HTR-8/SVneo (cell line): ENCODE results near the gene LRMDA.

Source experiments
- DNase-seq: peaks from one replicate; pipeline ENCODE4 v3.0.0; 2011; ENCODE audit warnings: low spot score, mixed read lengths; ENCODE audit not compliant: insufficient read length
- FAIRE-seq: peaks from 2 replicates; lab custom pipeline; 2011; peaks lifted over from hg19 to GRCh38; lab: Jason Lieb, UNC

Gene LRMDA

GRCh38 chr10:75468612-75469005, 37.2 kb downstream of the LRMDA start:
- DNase-seq (no peak), FAIRE-seq (no peak)

- DNase-seq (peak; percentile 88), FAIRE-seq (peak; percentile 91)
Observed at GRCh38 chr10:75469006-75469616, 37.7 kb downstream of the LRMDA start.

- FAIRE-seq = no peak
- DNase-seq = no peak
Observed at GRCh38 chr10:75470901-75471300, 39.5 kb downstream of the LRMDA start.

- FAIRE-seq (no peak), DNase-seq (no peak)
Observed at GRCh38 chr10:75472685-75473084, 41.3 kb downstream of the LRMDA start.

GRCh38 chr10:75474106-75474505, 42.7 kb downstream of the LRMDA start:
- FAIRE-seq = no peak

GRCh38 chr10:75475460-75476182, 44.2 kb downstream of the LRMDA start:
- FAIRE-seq (no peak), DNase-seq (no peak)

More at GRCh38 chr10:75474106-75474505, 42.7 kb downstream of the LRMDA start:
- no peak for DNase-seq

- FAIRE-seq (no peak), DNase-seq (no peak)
Observed at GRCh38 chr10:75476569-75476968, 45.1 kb downstream of the LRMDA start.

- FAIRE-seq (no peak), DNase-seq (no peak)
Observed at GRCh38 chr10:75476985-75477384, 45.6 kb downstream of the LRMDA start.

GRCh38 chr10:75477680-75478079, 46.3 kb downstream of the LRMDA start:
- DNase-seq (no peak), FAIRE-seq (no peak)

GRCh38 chr10:75480374-75480773, 49.0 kb downstream of the LRMDA start:
- no peak for DNase-seq
- FAIRE-seq = no peak

GRCh38 chr10:75483188-75483587, 51.8 kb downstream of the LRMDA start:
- DNase-seq (no peak), FAIRE-seq (no peak)

GRCh38 chr10:75484717-75485116, 53.3 kb downstream of the LRMDA start:
- DNase-seq (no peak), FAIRE-seq (no peak)

- DNase-seq = no peak
- FAIRE-seq = no peak
Observed at GRCh38 chr10:75486591-75486990, 55.2 kb downstream of the LRMDA start.

GRCh38 chr10:75487087-75487754, 55.8 kb downstream of the LRMDA start:
- DNase-seq = no peak

GRCh38 chr10:75487755-75488125, 56.3 kb downstream of the LRMDA start:
- DNase-seq = no peak
- no peak for FAIRE-seq

More at GRCh38 chr10:75487087-75487754, 55.8 kb downstream of the LRMDA start:
- FAIRE-seq = no peak

- no peak for FAIRE-seq
- no peak for DNase-seq
Observed at GRCh38 chr10:75492173-75492925, 60.9 kb downstream of the LRMDA start.

- DNase-seq (no peak), FAIRE-seq (no peak)
Observed at GRCh38 chr10:75493464-75493863, 62.0 kb downstream of the LRMDA start.

- FAIRE-seq (no peak), DNase-seq (no peak)
Observed at GRCh38 chr10:75495434-75496190, 64.2 kb downstream of the LRMDA start.

- FAIRE-seq (no peak), DNase-seq (no peak)
Observed at GRCh38 chr10:75496191-75496567, 64.8 kb downstream of the LRMDA start.
